ENCODE measurements around the gene C12orf42. TPM values are rescaled to one million over a fixed set of nuclear protein-coding genes. Genes with fewer than 3 reads are reported as not detected.

The C12orf42 gene
- total RNA-seq, 2 donors from 2014 or later, result not detected

- no peaks in the 10 kb centered on the region for H3K36me3 ChIP-seq
- H3K4me1 ChIP-seq, result no peaks in the 10 kb centered on the region
- H3K27ac ChIP-seq, result no peak overlapping the region
- no peak for DNase-seq (ENCODE audit: low spot score)
- TF ChIP-seq CTCF (IDR thresholded peaks at IDR 0.05), result no peak
- H3K27me3 ChIP-seq, result no peaks in the 10 kb centered on the region
- H3K9me3 ChIP-seq, result no peaks in the 10 kb centered on the region
- no peak overlapping the region for H3K4me3 ChIP-seq
Measured at GRCh38 chr12:103354403-103354802, 141.4 kb downstream of the C12orf42 start.

DNA sequence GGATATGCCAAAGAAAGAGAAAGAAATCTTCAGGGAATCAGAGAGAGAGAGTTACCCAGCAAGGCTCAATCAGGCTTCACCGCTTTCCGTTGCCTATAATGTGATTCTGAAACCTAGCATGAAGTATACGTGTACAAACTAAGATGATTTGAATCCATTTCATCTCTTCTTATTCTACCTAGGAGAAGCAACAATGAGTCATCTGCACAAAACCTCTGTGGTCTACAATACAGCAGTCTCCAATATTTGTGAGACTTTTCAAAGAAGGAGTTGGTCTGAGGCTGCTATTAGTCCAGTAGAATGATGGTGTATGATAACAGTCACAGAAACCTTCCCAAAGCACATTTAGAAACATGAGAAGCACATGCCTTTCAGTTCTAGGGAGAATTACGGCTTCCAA is 141.9 kb downstream of the C12orf42 start:
- Histone ChIP-seq H3K4me1 (no peaks in the 10 kb centered on the region), H3K36me3 (no peaks in the 10 kb centered on the region), H3K4me3 (no peak overlapping the region), H3K27me3 (no peaks in the 10 kb centered on the region), H3K27ac (no peak overlapping the region), H3K9me3 (no peaks in the 10 kb centered on the region)
- DNase-seq (ENCODE audit: low spot score), result no peak
- TF ChIP-seq CTCF (IDR thresholded peaks at IDR 0.05), result no peak

DNA sequence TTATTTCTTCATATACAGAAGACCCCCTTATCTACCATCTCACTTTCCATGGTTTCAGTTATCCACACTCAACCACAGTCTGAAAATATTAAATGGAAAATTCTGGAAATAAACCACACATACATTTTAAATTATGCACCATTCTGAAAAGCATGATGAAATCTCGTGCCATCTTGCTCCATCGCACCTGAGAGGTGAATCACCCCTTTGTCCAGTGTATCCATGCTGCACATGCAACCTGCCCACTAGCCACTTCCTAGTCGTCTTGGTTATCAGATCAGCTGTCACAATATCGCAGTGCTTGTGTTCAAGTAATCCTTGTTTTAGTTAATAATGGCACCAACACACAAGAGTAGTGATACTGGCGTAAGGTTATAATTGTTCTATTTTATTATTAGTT is 145.7 kb downstream of the C12orf42 start:
- Histone ChIP-seq H3K4me3 (no peak overlapping the region), H3K4me1 (no peaks in the 10 kb centered on the region), H3K36me3 (no peaks in the 10 kb centered on the region), H3K27me3 (no peaks in the 10 kb centered on the region), H3K27ac (no peak overlapping the region), H3K9me3 (no peaks in the 10 kb centered on the region)
- no peak for DNase-seq (ENCODE audit: low spot score)
- TF ChIP-seq CTCF (IDR thresholded peaks at IDR 0.05), result no peak

- TF ChIP-seq CTCF (IDR thresholded peaks at IDR 0.05), result no peak
- Histone ChIP-seq H3K36me3 (no peaks in the 10 kb centered on the region), H3K27me3 (no peaks in the 10 kb centered on the region), H3K9me3 (no peaks in the 10 kb centered on the region), H3K27ac (no peak overlapping the region), H3K4me3 (no peak overlapping the region), H3K4me1 (no peaks in the 10 kb centered on the region)
- DNase-seq (ENCODE audit: low spot score), result no peak
Measured at GRCh38 chr12:103348935-103349334, 146.8 kb downstream of the C12orf42 start.

GRCh38 chr12:103336940-103337339 is 158.8 kb downstream of the C12orf42 start:
- no peak for TF ChIP-seq CTCF (IDR thresholded peaks at IDR 0.05)
- no peaks in the 10 kb centered on the region for H3K9me3 ChIP-seq

DNA sequence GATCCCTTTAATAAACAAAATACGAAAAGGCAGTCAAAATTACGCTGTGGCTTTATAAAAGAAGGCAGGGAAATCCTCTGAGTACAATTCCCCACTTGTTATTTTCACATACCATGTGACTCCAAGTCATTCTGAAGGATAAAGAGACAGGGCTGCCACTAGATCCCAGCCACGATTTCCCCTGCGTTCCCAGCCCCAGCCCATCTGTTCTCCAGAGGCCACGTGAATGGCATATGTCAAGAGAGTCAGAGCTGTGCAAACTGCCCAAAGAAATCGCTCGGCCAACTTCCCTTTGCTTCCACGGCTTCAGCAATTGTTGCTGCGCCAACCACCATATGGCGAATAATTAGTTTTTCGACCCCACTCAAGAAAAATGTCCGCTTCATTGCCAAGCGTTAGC is 161.3 kb downstream of the C12orf42 start:
- Histone ChIP-seq H3K4me3 (no peak overlapping the region), H3K9me3 (no peaks in the 10 kb centered on the region), H3K36me3 (no peaks in the 10 kb centered on the region), H3K27ac (no peak overlapping the region), H3K4me1 (no peaks in the 10 kb centered on the region), H3K27me3 (no peaks in the 10 kb centered on the region)
- no peak for DNase-seq (ENCODE audit: low spot score)
- TF ChIP-seq CTCF (IDR thresholded peaks at IDR 0.05), result no peak

More at GRCh38 chr12:103336940-103337339, 158.8 kb downstream of the C12orf42 start:
- no peak for DNase-seq (ENCODE audit: low spot score)
- Histone ChIP-seq H3K4me1 (no peaks in the 10 kb centered on the region), H3K36me3 (no peaks in the 10 kb centered on the region), H3K4me3 (no peak overlapping the region), H3K27me3 (no peaks in the 10 kb centered on the region), H3K27ac (no peak overlapping the region)
